ENCODE measurements around the gene ALDOA. TPM values are rescaled to one million over a fixed set of nuclear protein-coding genes. Genes with fewer than 3 reads are reported as not detected.

Gene ALDOA
- total and polyA plus RNA-seq, 9 of the 15 experiments (the other 6 are each of a cell fraction or from before 2014, with no cell fraction given) = 311 to 2,224 (median 1,293) TPM

DNA sequence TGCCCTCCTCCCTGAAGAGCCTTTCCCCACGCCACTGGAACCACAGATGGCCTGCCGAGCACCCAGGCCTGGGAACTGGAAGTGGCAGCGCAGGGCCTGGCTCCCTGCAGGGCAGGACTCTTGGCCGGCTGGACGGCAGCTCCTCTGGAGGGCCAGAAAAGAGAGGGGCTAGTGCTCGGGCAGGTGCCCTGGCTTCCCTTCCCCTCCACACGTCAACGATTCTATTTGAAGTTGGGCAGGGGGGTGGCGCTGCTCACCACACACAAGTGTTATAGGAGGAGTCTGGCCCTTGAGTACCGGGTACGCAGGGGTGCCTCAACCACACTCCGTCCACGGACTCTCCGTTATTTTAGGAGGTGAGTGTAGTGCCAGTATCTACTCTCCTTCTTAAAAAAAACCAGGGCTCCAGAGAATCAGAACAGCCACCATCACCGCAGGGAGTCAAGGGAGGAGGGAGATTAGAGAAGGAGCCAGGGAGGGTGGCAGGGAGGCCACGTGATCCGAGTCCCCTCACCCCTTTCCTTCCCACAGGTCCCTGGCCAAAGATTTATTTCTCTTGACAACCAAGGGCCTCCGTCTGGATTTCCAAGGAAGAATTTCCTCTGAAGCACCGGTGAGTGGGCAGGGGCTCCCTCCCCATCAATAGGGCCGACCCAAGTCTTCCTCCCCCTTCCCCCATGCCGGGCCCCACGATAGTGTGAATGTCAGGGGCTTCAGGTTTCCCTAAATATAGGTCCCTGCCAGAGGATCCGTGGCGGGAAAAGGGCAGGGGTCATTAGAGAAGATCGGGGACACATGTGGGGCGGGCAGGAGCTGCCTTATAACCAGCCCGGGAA, 1.4 kb upstream of the ALDOA start (continued):
- TF ChIP-seq, protein P1, sequence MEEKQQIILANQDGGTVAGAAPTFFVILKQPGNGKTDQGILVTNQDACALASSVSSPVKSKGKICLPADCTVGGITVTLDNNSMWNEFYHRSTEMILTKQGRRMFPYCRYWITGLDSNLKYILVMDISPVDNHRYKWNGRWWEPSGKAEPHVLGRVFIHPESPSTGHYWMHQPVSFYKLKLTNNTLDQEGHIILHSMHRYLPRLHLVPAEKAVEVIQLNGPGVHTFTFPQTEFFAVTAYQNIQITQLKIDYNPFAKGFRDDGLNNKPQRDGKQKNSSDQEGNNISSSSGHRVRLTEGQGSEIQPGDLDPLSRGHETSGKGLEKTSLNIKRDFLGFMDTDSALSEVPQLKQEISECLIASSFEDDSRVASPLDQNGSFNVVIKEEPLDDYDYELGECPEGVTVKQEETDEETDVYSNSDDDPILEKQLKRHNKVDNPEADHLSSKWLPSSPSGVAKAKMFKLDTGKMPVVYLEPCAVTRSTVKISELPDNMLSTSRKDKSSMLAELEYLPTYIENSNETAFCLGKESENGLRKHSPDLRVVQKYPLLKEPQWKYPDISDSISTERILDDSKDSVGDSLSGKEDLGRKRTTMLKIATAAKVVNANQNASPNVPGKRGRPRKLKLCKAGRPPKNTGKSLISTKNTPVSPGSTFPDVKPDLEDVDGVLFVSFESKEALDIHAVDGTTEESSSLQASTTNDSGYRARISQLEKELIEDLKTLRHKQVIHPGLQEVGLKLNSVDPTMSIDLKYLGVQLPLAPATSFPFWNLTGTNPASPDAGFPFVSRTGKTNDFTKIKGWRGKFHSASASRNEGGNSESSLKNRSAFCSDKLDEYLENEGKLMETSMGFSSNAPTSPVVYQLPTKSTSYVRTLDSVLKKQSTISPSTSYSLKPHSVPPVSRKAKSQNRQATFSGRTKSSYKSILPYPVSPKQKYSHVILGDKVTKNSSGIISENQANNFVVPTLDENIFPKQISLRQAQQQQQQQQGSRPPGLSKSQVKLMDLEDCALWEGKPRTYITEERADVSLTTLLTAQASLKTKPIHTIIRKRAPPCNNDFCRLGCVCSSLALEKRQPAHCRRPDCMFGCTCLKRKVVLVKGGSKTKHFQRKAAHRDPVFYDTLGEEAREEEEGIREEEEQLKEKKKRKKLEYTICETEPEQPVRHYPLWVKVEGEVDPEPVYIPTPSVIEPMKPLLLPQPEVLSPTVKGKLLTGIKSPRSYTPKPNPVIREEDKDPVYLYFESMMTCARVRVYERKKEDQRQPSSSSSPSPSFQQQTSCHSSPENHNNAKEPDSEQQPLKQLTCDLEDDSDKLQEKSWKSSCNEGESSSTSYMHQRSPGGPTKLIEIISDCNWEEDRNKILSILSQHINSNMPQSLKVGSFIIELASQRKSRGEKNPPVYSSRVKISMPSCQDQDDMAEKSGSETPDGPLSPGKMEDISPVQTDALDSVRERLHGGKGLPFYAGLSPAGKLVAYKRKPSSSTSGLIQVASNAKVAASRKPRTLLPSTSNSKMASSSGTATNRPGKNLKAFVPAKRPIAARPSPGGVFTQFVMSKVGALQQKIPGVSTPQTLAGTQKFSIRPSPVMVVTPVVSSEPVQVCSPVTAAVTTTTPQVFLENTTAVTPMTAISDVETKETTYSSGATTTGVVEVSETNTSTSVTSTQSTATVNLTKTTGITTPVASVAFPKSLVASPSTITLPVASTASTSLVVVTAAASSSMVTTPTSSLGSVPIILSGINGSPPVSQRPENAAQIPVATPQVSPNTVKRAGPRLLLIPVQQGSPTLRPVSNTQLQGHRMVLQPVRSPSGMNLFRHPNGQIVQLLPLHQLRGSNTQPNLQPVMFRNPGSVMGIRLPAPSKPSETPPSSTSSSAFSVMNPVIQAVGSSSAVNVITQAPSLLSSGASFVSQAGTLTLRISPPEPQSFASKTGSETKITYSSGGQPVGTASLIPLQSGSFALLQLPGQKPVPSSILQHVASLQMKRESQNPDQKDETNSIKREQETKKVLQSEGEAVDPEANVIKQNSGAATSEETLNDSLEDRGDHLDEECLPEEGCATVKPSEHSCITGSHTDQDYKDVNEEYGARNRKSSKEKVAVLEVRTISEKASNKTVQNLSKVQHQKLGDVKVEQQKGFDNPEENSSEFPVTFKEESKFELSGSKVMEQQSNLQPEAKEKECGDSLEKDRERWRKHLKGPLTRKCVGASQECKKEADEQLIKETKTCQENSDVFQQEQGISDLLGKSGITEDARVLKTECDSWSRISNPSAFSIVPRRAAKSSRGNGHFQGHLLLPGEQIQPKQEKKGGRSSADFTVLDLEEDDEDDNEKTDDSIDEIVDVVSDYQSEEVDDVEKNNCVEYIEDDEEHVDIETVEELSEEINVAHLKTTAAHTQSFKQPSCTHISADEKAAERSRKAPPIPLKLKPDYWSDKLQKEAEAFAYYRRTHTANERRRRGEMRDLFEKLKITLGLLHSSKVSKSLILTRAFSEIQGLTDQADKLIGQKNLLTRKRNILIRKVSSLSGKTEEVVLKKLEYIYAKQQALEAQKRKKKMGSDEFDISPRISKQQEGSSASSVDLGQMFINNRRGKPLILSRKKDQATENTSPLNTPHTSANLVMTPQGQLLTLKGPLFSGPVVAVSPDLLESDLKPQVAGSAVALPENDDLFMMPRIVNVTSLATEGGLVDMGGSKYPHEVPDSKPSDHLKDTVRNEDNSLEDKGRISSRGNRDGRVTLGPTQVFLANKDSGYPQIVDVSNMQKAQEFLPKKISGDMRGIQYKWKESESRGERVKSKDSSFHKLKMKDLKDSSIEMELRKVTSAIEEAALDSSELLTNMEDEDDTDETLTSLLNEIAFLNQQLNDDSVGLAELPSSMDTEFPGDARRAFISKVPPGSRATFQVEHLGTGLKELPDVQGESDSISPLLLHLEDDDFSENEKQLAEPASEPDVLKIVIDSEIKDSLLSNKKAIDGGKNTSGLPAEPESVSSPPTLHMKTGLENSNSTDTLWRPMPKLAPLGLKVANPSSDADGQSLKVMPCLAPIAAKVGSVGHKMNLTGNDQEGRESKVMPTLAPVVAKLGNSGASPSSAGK (IDR thresholded peaks at IDR 0.05) = peak; percentile 42; the same call in 1 of the 2 replicates
- TF ChIP-seq, protein P2, sequence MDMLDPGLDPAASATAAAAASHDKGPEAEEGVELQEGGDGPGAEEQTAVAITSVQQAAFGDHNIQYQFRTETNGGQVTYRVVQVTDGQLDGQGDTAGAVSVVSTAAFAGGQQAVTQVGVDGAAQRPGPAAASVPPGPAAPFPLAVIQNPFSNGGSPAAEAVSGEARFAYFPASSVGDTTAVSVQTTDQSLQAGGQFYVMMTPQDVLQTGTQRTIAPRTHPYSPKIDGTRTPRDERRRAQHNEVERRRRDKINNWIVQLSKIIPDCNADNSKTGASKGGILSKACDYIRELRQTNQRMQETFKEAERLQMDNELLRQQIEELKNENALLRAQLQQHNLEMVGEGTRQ (CRISPR knock-in tag; IDR thresholded peaks at IDR 0.05) = peak; percentile 79
- TF ChIP-seq CTBP1 (IDR thresholded peaks at IDR 0.05; ENCODE audit: borderline replicate concordance) = peak; percentile 47; the same call in 1 of the 2 replicates
- no peak for TF ChIP-seq SRSF7 (optimal IDR thresholded peaks at IDR 0.05; ENCODE audit: low read depth, low read length)
- no peak for TF ChIP-seq ZNF133 (CRISPR knock-in tag; IDR thresholded peaks at IDR 0.05)
- TF ChIP-seq, protein P3, sequence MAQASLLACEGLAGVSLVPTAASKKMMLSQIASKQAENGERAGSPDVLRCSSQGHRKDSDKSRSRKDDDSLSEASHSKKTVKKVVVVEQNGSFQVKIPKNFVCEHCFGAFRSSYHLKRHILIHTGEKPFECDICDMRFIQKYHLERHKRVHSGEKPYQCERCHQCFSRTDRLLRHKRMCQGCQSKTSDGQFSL (CRISPR knock-in tag; IDR thresholded peaks at IDR 0.05) = 0 out of 2 replicates have a peak, but pooled peaks have one; percentile 50
- TF ChIP-seq, protein P3 (tag; IDR thresholded peaks at IDR 0.05) = no peak
- TF ChIP-seq ZSCAN29 (IDR thresholded peaks at IDR 0.05) = no peak
- no peak; a peak in 1 of 4 replicates for TF ChIP-seq HDAC1 (IDR thresholded peaks at IDR 0.05)
- TF ChIP-seq POLR2B (IDR thresholded peaks at IDR 0.05; ENCODE audit: low read depth, partially characterized antibody) = no peak
- TF ChIP-seq, protein P4, sequence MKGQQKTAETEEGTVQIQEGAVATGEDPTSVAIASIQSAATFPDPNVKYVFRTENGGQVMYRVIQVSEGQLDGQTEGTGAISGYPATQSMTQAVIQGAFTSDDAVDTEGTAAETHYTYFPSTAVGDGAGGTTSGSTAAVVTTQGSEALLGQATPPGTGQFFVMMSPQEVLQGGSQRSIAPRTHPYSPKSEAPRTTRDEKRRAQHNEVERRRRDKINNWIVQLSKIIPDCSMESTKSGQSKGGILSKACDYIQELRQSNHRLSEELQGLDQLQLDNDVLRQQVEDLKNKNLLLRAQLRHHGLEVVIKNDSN (CRISPR knock-in tag; IDR thresholded peaks at IDR 0.05) = peak; percentile 79
- no peak for TF ChIP-seq RFX7 (CRISPR knock-in tag; IDR thresholded peaks at IDR 0.05)

Measured in K562 (cell line).